HG03159 (cell line): ENCODE measurements around the gene PALD1.
"Not testable (repeated sequence)": the region's sequence is repeated elsewhere in the genome, so short reads cannot be mapped to it uniquely, and the experiment has no call there.

Experiments used
- ATAC-seq: cut with Tn5 transposase; IDR thresholded peaks from one replicate; pipeline ENCODE4 v1.9.1; 2021; ENCODE audit warnings: mild to moderate bottlenecking, moderate library complexity; ENCODE audit not compliant: unreplicated experiment

PALD1 gene

GRCh38 chr10:70481831-70482530, 3.4 kb downstream of the PALD1 start:
- no peak for ATAC-seq

GRCh38 chr10:70482982-70483760, 4.6 kb downstream of the PALD1 start:
- no peak for ATAC-seq

GRCh38 chr10:70483872-70484271, 5.3 kb downstream of the PALD1 start:
- not testable (repeated sequence) for ATAC-seq

GRCh38 chr10:70487824-70488223, 9.3 kb downstream of the PALD1 start:
- no peak for ATAC-seq

- no peak for ATAC-seq
These were observed 11.6 kb downstream of the PALD1 start for GRCh38 chr10:70490142-70490541.

GRCh38 chr10:70491614-70492013, 13.0 kb downstream of the PALD1 start:
- ATAC-seq: no peak

GRCh38 chr10:70492786-70493659, 14.5 kb downstream of the PALD1 start:
- peak; percentile 38 for ATAC-seq

GRCh38 chr10:70493660-70494234, 15.2 kb downstream of the PALD1 start:
- peak; percentile 60 for ATAC-seq

GRCh38 chr10:70494536-70494935, 16.0 kb downstream of the PALD1 start:
- no peak for ATAC-seq

GRCh38 chr10:70494966-70495365, 16.4 kb downstream of the PALD1 start:
- ATAC-seq: no peak

- no peak for ATAC-seq
These were observed 17.2 kb downstream of the PALD1 start for GRCh38 chr10:70495691-70496261.

- ATAC-seq: no peak
These were observed 18.0 kb downstream of the PALD1 start for GRCh38 chr10:70496341-70497119.

GRCh38 chr10:70497120-70497545, 18.6 kb downstream of the PALD1 start:
- ATAC-seq: no peak

GRCh38 chr10:70498970-70499835, 20.6 kb downstream of the PALD1 start:
- no peak for ATAC-seq

GRCh38 chr10:70499836-70500167, 21.2 kb downstream of the PALD1 start:
- no peak for ATAC-seq

- ATAC-seq: no peak
These were observed 21.8 kb downstream of the PALD1 start for GRCh38 chr10:70500368-70500767.

- no peak for ATAC-seq
These were observed 22.3 kb downstream of the PALD1 start for GRCh38 chr10:70500812-70501301.

- no peak for ATAC-seq
These were observed 23.8 kb downstream of the PALD1 start for GRCh38 chr10:70502406-70502805.

GRCh38 chr10:70503776-70504175, 25.2 kb downstream of the PALD1 start:
- ATAC-seq: no peak
